Liver (tissue), 3 donors: ENCODE measurements around the gene SPON2.

ENCODE experiments used
- FOXA1 ChIP-seq: IDR thresholded peaks from 2 replicates; pipeline ENCODE4 v1.6.1; 2016; ENCODE audit warnings: antibody characterized with exemption
- FOXA2 ChIP-seq: IDR thresholded peaks from 2 replicates; pipeline ENCODE4 v1.6.1; 2016; ENCODE audit warnings: antibody characterized with exemption
- GABPA ChIP-seq, 2 donors: IDR thresholded peaks in 1 of 2; conservative IDR thresholded peaks in 1 of 2; 2 replicates each; pipeline ENCODE4 v1.6.1; 2016; ENCODE audit warnings: antibody characterized with exemption in 2 of 2, mild to moderate bottlenecking in 1 of 2, moderate library complexity in 1 of 2
- JUND ChIP-seq, 2 donors: IDR thresholded peaks; 2 replicates each; pipeline ENCODE4 v1.6.1; 2016; ENCODE audit warnings: antibody characterized with exemption in 2 of 2
- RAD21 ChIP-seq, 2 donors: IDR thresholded peaks; 2 replicates each; pipeline ENCODE4 v1.6.1; 2016; ENCODE audit warnings: antibody characterized with exemption in 2 of 2, mild to moderate bottlenecking in 2 of 2
- RXRA ChIP-seq, 2 donors: IDR thresholded peaks; 2 replicates each; pipeline ENCODE4 v1.6.1; 2017 to 2018; ENCODE audit warnings: antibody characterized with exemption in 2 of 2, mild to moderate bottlenecking in 1 of 2
- SP1 ChIP-seq: IDR thresholded peaks from 2 replicates; pipeline ENCODE4 v1.6.1; 2018; ENCODE audit warnings: antibody characterized with exemption, mild to moderate bottlenecking
- TAF1 ChIP-seq: conservative IDR thresholded peaks from 2 replicates; pipeline ENCODE4 v1.6.1; 2016; ENCODE audit warnings: antibody characterized with exemption, mild to moderate bottlenecking
- YY1 ChIP-seq: IDR thresholded peaks from 2 replicates; pipeline ENCODE4 v1.6.1; 2016; ENCODE audit warnings: antibody characterized with exemption, mild to moderate bottlenecking
- TF ChIP-seq, protein P1 (sequence below): fragments of 150-350 bp; IDR thresholded peaks from 2 replicates; pipeline ENCODE4 v1.5.1; 2017; ENCODE audit warnings: improper control_type of control experiment, low read depth, low read length; ENCODE audit not compliant: missing input control
- TF ChIP-seq, protein P2 (sequence below): IDR thresholded peaks from 2 replicates; pipeline ENCODE4 v1.6.1; 2016; ENCODE audit warnings: antibody characterized with exemption, mild to moderate bottlenecking
- TF ChIP-seq, protein P3 (sequence below): IDR thresholded peaks from 2 replicates; pipeline ENCODE4 v1.6.1; 2016; ENCODE audit warnings: antibody characterized with exemption
- TF ChIP-seq, protein P4 (sequence below): IDR thresholded peaks from 2 replicates; pipeline ENCODE4 v1.6.1; 2016; ENCODE audit warnings: antibody characterized with exemption
- donor health status: healthy.
- donor health status: healthy.

DNA sequence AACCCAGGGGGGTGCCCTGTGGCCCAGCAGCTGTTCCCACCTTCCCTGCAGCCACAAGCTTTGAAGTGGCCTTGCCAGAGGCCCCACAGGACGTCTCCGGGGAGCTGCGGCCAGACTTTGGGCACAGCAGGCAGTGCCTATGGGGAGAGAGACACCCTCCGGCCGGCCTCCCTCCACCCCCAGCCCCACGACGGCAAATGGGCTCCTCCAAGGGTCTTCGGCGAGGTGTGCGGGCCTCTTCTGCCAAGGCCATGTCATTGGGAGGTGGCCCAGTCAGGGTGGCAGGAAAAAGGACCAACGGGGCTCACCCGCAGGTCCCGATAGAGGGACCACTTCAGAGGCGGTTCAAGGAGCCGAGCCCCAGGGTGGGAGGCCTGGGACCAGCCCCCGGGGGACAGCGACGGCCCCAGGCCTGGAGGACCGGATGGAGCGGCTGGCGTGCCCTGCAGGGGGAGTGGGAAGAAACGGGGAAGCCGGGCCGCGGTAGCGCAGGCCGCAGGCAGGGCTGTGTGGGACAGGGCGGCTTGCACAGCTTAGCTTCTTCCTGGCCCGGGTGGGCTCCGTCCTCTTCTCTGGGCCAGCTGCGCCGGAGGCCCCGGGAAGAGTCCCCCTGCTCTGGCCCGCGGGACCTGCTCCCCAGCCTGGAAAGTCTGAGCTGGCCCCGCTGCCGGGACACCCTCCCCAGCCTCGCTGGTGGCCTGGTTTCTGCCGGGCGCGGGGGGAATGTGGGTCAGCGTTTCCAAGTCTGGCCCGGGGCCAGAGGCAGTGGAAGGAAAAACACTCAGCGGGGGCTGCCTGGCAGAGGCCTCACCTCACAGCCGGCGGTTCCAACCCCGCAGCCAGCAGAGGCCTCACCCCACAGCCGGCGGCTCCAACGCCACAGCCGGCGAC, 21.9 kb upstream of the SPON2 start:
- TF ChIP-seq, protein P1, sequence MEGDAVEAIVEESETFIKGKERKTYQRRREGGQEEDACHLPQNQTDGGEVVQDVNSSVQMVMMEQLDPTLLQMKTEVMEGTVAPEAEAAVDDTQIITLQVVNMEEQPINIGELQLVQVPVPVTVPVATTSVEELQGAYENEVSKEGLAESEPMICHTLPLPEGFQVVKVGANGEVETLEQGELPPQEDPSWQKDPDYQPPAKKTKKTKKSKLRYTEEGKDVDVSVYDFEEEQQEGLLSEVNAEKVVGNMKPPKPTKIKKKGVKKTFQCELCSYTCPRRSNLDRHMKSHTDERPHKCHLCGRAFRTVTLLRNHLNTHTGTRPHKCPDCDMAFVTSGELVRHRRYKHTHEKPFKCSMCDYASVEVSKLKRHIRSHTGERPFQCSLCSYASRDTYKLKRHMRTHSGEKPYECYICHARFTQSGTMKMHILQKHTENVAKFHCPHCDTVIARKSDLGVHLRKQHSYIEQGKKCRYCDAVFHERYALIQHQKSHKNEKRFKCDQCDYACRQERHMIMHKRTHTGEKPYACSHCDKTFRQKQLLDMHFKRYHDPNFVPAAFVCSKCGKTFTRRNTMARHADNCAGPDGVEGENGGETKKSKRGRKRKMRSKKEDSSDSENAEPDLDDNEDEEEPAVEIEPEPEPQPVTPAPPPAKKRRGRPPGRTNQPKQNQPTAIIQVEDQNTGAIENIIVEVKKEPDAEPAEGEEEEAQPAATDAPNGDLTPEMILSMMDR: no peak
- TF ChIP-seq SP1: no peak
- no peak for TF ChIP-seq GABPA (IDR thresholded peaks at IDR 0.05 in 1 of 2, conservative IDR thresholded peaks at IDR 0.05 in 1 of 2)
- TF ChIP-seq, protein P2, sequence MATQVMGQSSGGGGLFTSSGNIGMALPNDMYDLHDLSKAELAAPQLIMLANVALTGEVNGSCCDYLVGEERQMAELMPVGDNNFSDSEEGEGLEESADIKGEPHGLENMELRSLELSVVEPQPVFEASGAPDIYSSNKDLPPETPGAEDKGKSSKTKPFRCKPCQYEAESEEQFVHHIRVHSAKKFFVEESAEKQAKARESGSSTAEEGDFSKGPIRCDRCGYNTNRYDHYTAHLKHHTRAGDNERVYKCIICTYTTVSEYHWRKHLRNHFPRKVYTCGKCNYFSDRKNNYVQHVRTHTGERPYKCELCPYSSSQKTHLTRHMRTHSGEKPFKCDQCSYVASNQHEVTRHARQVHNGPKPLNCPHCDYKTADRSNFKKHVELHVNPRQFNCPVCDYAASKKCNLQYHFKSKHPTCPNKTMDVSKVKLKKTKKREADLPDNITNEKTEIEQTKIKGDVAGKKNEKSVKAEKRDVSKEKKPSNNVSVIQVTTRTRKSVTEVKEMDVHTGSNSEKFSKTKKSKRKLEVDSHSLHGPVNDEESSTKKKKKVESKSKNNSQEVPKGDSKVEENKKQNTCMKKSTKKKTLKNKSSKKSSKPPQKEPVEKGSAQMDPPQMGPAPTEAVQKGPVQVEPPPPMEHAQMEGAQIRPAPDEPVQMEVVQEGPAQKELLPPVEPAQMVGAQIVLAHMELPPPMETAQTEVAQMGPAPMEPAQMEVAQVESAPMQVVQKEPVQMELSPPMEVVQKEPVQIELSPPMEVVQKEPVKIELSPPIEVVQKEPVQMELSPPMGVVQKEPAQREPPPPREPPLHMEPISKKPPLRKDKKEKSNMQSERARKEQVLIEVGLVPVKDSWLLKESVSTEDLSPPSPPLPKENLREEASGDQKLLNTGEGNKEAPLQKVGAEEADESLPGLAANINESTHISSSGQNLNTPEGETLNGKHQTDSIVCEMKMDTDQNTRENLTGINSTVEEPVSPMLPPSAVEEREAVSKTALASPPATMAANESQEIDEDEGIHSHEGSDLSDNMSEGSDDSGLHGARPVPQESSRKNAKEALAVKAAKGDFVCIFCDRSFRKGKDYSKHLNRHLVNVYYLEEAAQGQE: no peak
- no peak for TF ChIP-seq JUND (IDR thresholded peaks at IDR 0.05)
- TF ChIP-seq YY1: no peak
- TF ChIP-seq TAF1: no peak
- TF ChIP-seq, protein P3, sequence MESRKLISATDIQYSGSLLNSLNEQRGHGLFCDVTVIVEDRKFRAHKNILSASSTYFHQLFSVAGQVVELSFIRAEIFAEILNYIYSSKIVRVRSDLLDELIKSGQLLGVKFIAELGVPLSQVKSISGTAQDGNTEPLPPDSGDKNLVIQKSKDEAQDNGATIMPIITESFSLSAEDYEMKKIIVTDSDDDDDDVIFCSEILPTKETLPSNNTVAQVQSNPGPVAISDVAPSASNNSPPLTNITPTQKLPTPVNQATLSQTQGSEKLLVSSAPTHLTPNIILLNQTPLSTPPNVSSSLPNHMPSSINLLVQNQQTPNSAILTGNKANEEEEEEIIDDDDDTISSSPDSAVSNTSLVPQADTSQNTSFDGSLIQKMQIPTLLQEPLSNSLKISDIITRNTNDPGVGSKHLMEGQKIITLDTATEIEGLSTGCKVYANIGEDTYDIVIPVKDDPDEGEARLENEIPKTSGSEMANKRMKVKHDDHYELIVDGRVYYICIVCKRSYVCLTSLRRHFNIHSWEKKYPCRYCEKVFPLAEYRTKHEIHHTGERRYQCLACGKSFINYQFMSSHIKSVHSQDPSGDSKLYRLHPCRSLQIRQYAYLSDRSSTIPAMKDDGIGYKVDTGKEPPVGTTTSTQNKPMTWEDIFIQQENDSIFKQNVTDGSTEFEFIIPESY: no peak
- TF ChIP-seq RAD21 (IDR thresholded peaks at IDR 0.05): no peak
- TF ChIP-seq FOXA1: no peak
- no peak for TF ChIP-seq RXRA (IDR thresholded peaks at IDR 0.05)
- TF ChIP-seq, protein P4, sequence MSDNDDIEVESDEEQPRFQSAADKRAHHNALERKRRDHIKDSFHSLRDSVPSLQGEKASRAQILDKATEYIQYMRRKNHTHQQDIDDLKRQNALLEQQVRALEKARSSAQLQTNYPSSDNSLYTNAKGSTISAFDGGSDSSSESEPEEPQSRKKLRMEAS: no peak
- TF ChIP-seq FOXA2: no peak
